Brain pericyte (primary cell): ENCODE results near the gene ITM2C.

ENCODE experiments used
- DNase-seq: peaks from one replicate; pipeline ENCODE4 v3.0.0-alpha.2; 2012; ENCODE audit warnings: low read depth, low spot score

The ITM2C gene

GRCh38 chr2:230925879-230926765 is 61.4 kb downstream of the ITM2C start:
- no peak for DNase-seq

- DNase-seq = no peak
These were observed 63.1 kb downstream of the ITM2C start for GRCh38 chr2:230927711-230928341.
